Measurements from ENCODE around the gene CHD5.

- TF ChIP-seq MAZ (IDR thresholded peaks at IDR 0.05; ENCODE audit: borderline replicate concordance, low read depth, low read length) (no peak), MAZ (CRISPR knock-in tag; IDR thresholded peaks at IDR 0.05; ENCODE audit: low read depth) (no peak), MAFK (conservative IDR thresholded peaks at IDR 0.05 in 1 of 2, IDR thresholded peaks at IDR 0.05 in 1 of 2; ENCODE audit: low read length in 2 of 2) (no peak), RFX5 (IDR thresholded peaks at IDR 0.05; ENCODE audit: low read depth, low read length) (no peak), MYC (CRISPR knock-in tag; IDR thresholded peaks at IDR 0.05; ENCODE audit: borderline replicate concordance) (no peak), GABPA (IDR thresholded peaks at IDR 0.05; ENCODE audit: low read depth, low read length) (no peak), GABPA (CRISPR knock-in tag; IDR thresholded peaks at IDR 0.05; ENCODE audit: low read depth) (no peak), HCFC1 (IDR thresholded peaks at IDR 0.05; ENCODE audit: low read depth, low read length) (no peak), RAD21 (CRISPR knock-in tag; IDR thresholded peaks at IDR 0.05) (no peak), HMGA1 (CRISPR knock-in tag; conservative IDR thresholded peaks at IDR 0.05) (no peak)
- TF ChIP-seq, protein P1, sequence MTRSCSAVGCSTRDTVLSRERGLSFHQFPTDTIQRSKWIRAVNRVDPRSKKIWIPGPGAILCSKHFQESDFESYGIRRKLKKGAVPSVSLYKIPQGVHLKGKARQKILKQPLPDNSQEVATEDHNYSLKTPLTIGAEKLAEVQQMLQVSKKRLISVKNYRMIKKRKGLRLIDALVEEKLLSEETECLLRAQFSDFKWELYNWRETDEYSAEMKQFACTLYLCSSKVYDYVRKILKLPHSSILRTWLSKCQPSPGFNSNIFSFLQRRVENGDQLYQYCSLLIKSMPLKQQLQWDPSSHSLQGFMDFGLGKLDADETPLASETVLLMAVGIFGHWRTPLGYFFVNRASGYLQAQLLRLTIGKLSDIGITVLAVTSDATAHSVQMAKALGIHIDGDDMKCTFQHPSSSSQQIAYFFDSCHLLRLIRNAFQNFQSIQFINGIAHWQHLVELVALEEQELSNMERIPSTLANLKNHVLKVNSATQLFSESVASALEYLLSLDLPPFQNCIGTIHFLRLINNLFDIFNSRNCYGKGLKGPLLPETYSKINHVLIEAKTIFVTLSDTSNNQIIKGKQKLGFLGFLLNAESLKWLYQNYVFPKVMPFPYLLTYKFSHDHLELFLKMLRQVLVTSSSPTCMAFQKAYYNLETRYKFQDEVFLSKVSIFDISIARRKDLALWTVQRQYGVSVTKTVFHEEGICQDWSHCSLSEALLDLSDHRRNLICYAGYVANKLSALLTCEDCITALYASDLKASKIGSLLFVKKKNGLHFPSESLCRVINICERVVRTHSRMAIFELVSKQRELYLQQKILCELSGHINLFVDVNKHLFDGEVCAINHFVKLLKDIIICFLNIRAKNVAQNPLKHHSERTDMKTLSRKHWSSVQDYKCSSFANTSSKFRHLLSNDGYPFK (CRISPR knock-in tag; IDR thresholded peaks at IDR 0.05; ENCODE audit: borderline replicate concordance), result no peak
Measured at GRCh38 chr1:6177681-6178380, 2.3 kb downstream of the CHD5 start.

Measured in HepG2 (cell line).